ENCODE measurements around the gene BMX.
A peak's percentile ranks its signal among the peaks of the same experiment; 100 is the strongest.

Gene BMX

GRCh38 chrX:15546745-15547144 is 46.1 kb downstream of the BMX start:
- TF ChIP-seq, protein P1, sequence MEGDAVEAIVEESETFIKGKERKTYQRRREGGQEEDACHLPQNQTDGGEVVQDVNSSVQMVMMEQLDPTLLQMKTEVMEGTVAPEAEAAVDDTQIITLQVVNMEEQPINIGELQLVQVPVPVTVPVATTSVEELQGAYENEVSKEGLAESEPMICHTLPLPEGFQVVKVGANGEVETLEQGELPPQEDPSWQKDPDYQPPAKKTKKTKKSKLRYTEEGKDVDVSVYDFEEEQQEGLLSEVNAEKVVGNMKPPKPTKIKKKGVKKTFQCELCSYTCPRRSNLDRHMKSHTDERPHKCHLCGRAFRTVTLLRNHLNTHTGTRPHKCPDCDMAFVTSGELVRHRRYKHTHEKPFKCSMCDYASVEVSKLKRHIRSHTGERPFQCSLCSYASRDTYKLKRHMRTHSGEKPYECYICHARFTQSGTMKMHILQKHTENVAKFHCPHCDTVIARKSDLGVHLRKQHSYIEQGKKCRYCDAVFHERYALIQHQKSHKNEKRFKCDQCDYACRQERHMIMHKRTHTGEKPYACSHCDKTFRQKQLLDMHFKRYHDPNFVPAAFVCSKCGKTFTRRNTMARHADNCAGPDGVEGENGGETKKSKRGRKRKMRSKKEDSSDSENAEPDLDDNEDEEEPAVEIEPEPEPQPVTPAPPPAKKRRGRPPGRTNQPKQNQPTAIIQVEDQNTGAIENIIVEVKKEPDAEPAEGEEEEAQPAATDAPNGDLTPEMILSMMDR (IDR thresholded peaks at IDR 0.05; ENCODE audit: insufficient read depth, missing control alignments) = no peak
- no peak for DNase-seq (ENCODE audit: insufficient read length, low spot score)
- FAIRE-seq = no peak

GRCh38 chrX:15547356-15547755 is 46.7 kb downstream of the BMX start:
- TF ChIP-seq, protein P1 (IDR thresholded peaks at IDR 0.05; ENCODE audit: insufficient read depth, missing control alignments) = no peak
- DNase-seq (ENCODE audit: insufficient read length, low spot score) (no peak), FAIRE-seq (no peak)

DNA sequence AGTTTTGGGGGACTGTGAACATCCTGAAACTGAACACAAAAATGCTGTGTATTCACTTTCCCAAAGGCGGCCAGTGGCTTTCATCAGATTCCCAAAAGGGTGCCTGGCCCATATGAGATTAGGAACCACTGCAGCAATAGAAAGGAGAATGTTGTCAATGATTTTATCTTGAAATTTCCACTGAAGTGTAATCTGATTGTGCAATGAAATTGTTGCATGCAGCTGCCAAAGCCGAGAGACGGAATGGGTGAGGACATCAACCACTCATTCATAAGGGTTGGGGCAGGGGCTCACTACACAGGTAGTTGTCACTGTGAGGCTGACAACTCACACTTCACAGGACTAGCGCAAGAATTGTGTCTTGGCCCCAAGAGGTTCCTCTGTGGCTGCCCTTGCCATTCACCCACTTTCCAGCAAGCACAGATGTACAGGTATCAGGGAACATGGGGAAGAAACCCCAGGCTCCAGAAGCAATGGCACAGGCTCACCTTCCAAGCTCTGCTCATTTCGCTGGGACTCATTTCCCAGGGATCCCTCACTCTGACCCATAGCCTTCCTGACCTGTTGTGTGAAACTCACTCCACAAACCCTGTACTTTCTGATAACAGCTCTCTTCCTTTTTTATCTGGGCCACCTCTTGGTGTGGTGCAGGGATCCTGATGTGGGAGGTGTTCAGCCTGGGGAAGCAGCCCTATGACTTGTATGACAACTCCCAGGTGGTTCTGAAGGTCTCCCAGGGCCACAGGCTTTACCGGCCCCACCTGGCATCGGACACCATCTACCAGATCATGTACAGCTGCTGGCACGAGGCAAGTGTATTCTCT is 48.8 kb downstream of the BMX start:
- TF ChIP-seq, protein P1 (IDR thresholded peaks at IDR 0.05; ENCODE audit: insufficient read depth, missing control alignments) = no peak
- DNase-seq (ENCODE audit: insufficient read length, low spot score) (no peak), FAIRE-seq (no peak)

DNA sequence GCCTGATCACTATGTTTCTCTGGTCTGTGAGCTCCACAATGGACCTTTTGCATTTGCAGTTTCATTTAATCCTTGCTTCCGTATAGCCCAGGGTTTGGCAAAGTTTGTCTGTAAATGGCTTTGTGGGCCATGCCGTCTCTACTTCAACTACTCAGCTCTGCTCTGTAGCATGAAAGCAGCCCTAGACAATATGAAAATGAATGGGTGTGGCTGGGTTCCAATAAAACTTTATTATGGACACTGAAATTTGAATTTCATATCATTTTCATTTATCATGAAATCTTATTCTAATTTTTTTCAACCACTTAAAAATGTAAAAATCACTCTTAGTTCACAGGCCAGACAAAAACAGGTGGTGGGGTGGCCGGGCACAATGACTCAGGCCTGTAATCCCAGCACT is 58.6 kb downstream of the BMX start:
- TF ChIP-seq, protein P1 (IDR thresholded peaks at IDR 0.05; ENCODE audit: insufficient read depth, missing control alignments) = no peak
- FAIRE-seq (no peak), DNase-seq (ENCODE audit: insufficient read length, low spot score) (no peak)

GRCh38 chrX:15560924-15561323 is 60.3 kb downstream of the BMX start:
- no peak for FAIRE-seq
- no peak for DNase-seq (ENCODE audit: insufficient read length, low spot score)

GRCh38 chrX:15563056-15563455 is 62.4 kb downstream of the BMX start:
- DNase-seq (ENCODE audit: insufficient read length, low spot score) = no peak
- no peak for FAIRE-seq
- TF ChIP-seq, protein P1 (IDR thresholded peaks at IDR 0.05; ENCODE audit: insufficient read depth, missing control alignments) = no peak

More at GRCh38 chrX:15560924-15561323, 60.3 kb downstream of the BMX start:
- TF ChIP-seq, protein P1 (IDR thresholded peaks at IDR 0.05; ENCODE audit: insufficient read depth, missing control alignments) = no peak

DNA sequence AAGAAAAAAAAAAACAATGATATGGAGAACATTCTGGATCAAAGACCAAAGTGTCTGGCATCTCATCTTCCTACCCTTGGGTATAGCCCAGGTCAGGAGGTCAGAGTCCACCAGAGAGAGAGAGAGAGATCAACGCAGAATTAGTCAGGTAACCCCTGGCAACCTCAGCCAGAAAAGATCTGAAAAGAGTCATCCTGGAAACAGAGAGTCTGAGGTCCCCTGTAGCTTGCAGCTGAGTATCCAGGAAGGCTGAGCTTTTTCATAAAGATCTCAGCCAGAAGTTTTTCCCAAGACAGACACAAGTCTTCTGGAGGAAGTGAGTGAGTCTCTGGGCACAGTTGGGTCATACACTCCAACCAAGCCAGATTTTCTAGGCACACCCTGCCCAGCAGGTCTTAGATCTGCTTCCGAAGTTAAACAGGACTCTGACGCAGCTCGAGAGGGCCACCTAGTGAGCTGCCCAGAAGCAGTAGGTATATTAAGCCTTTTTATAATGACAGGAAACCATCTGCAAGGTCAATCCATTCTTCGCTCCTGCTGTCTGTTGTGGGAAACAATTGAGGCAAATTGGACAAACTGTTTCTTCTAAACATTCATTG is 64.5 kb downstream of the BMX start:
- FAIRE-seq (peak; percentile 55), DNase-seq (ENCODE audit: insufficient read length, low spot score) (no peak)
- TF ChIP-seq, protein P1 (IDR thresholded peaks at IDR 0.05; ENCODE audit: insufficient read depth, missing control alignments) = peak; percentile 58

Data from D721Med (cell line).